Anterior cingulate cortex (tissue), 58 donors: ENCODE measurements around the gene RAB36.

ENCODE experiments used
- DNase-seq, 58 donors: peaks; one replicate each; lab custom pipeline; 2025; lab: John Stamatoyannopoulos, UW

The RAB36 gene, protein sequence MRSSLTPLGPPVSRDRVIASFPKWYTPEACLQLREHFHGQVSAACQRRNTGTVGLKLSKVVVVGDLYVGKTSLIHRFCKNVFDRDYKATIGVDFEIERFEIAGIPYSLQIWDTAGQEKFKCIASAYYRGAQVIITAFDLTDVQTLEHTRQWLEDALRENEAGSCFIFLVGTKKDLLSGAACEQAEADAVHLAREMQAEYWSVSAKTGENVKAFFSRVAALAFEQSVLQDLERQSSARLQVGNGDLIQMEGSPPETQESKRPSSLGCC

GRCh38 chr22:23144932-23145877, at the start of gene RAB36:
TSS of gene RAB36 (plus strand) at chr22:23145477. CDS start at chr22:23146617, 1,140 bp downstream.
- peak; percentile 55 to 100 (median 94) for DNase-seq

DNA sequence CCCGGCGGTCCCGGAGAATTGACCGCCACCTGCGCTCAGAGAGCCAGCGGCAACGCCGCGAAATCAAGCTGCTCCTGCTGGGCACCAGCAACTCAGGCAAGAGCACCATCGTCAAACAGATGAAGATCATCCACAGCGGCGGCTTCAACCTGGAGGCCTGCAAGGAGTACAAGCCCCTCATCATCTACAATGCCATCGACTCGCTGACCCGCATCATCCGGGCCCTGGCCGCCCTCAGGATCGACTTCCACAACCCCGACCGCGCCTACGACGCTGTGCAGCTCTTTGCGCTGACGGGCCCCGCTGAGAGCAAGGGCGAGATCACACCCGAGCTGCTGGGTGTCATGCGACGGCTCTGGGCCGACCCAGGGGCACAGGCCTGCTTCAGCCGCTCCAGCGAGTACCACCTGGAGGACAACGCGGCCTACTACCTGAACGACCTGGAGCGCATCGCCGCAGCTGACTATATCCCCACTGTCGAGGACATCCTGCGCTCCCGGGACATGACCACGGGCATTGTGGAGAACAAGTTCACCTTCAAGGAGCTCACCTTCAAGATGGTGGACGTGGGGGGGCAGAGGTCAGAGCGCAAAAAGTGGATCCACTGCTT, 49.4 kb upstream of the RAB36 start:
- DNase-seq, result no peak

DNA sequence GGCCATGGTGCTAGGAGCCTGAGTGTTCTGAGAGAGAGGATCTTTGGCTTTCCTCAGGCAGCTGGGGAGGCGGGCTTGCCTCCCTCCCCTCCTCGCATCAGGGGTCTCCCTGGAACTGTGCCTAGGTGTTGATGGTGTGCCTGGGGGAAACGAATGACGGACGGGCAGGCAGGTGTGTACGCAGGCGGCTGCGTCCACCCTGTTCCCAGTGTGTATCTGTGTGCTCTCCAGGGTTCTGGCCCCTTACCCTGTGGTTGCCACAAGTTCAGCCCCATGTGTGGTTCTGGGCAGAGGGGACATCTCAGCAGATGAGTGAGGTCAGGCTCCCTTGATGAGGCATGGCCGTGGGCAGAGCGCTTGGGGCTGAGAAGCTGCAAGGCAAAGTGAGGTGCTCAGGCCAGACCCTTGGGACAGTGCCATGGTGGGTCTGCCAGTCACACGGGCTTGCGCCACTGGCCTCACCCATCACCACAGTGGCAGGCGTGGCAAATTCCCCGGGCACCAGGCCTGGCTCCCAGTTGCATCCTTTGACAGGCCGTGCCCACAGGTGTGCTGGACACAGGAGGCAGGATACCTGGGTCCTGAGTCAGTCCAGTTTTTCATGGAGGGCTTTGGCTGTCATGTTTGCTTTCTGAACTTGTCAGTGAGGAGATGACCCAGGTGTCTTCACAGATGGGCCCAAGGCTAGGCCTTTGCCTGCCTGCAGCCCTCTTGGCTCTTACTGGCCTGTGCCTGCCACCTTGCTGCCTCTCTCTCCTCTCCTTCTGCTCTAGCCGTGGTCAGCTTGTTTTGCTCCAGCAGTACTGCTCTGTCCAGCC, 47.7 kb upstream of the RAB36 start:
- DNase-seq, result no peak

GRCh38 chr22:23098230-23098705, 47.0 kb upstream of the RAB36 start:
- peak in 4 of 58 donors; percentile 26 to 56 (median 44) for DNase-seq

GRCh38 chr22:23098718-23099530, 46.4 kb upstream of the RAB36 start:
- peak in 48 of 58 donors; percentile 10 to 88 (median 60) for DNase-seq

DNA sequence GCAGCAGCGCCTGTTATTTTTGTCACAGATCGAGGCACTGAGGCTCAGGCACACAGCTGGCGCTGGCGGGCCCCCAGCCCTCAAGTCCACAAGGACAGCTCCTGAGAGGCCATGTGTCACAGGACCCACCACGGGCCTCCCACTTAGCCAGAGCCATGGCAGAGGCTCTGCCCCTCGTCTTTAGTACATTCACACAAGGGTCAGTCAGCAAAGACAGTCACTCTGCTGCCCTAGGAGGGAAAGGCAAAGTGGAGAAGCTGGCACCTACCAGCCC, 45.8 kb upstream of the RAB36 start:
- no peak for DNase-seq

DNA sequence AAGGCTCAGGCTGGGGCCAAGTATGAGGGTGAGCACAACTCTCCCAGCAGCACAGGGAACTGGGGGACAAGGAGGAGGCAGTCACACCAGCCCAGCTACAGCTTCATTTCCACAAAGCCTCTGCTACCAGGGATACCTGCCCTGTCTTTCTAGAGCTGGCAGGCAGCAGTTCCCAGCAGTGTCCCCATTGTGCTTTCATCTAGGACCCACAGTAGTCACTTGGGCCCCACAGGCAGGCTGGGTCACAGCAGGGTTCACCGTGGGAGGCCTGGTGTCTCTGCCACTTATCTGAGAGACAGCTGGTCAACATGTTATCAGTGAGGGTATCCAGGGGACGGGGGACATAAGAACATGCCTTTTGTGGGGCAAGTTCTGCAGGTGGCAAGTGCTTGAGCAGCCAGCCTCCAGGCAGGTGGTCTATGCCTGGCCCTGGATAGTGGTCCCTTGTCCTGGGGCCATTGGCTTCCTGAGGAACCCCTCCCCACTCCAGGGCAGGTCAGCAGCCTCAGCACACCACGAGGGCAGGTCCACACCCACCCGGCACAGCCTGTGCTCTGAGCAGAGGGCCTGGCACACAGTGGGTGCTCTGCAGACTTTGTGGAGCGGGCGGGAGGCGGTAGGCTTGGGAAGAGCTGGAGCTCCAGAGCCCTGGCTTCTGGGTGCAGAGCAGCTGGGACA, 45.0 kb upstream of the RAB36 start:
- no peak for DNase-seq

DNA sequence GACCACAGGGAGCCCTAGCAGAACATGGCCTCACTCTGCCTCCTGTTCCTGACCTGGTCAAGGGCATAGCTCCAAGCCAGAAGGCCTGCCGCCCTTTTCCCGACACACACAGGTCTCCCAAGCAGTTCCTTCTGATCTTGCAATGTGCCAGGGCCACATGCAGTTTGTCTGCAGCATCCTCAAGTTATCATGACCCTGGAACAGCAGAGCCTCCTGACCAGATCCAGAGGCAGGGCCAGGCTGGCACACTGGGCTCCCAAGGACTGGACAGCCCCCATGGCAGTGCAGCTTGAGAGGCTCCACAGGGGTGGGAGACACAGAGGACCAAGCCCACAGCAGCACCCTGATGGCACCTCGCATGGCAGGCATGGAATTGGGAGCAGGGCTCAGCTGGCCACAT, 43.8 kb upstream of the RAB36 start:
- no peak for DNase-seq

- no peak for DNase-seq
Measured at GRCh38 chr22:23102002-23102655, 43.1 kb upstream of the RAB36 start.

DNA sequence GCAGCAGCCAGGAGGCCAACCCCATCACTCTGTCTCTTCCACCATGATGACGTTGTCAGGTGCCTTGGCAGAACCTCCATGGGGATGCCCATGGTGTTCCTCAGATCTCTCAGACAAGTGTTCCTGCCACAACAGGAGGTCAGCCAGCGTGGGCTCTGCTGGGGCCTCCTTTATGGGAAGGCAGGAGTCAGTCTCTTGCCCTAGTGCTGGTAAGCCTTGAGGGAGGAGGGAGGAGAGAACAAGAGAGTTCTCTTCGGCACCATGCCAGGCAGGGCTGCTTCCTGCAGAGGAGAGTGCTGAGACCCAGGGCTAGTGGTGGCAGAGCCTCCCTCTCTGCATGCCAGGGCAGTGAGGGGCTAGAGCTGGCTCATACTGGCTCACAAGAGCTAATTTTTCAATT, 42.5 kb upstream of the RAB36 start:
- DNase-seq, result peak in 10 of 58 donors; percentile 14 to 41 (median 30)

GRCh38 chr22:23103199-23103954, 41.9 kb upstream of the RAB36 start:
- DNase-seq, result peak in 10 of 58 donors; percentile 10 to 43 (median 32)

GRCh38 chr22:23104187-23104971, 40.9 kb upstream of the RAB36 start:
- peak in 2 of 58 donors; percentile 14 to 27 for DNase-seq

- DNase-seq, result no peak
Measured at GRCh38 chr22:23105304-23105703, 40.0 kb upstream of the RAB36 start.

- DNase-seq, result no peak
Measured at GRCh38 chr22:23105919-23106318, 39.4 kb upstream of the RAB36 start.

DNA sequence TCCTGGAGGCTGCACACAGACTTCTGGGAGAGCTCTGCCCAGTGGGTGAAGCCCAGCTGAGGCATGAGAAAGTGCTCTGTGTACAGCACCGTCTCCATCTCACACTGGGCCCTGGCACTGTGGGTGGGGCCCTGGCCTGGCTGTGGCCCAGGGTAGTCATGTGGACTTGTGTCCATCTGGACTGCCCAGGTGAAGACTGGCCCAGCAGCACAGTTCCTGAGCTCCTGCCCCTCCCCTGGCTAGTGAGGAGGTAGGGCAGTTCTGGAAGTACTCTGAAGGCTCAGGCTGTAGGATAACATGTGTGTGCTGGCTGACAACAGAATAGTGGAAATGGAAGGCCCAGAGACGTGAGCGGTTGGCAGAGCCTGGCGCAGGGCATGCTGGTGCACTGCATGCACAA, 38.9 kb upstream of the RAB36 start:
- peak in 1 of 58 donors; percentile 61 for DNase-seq

DNA sequence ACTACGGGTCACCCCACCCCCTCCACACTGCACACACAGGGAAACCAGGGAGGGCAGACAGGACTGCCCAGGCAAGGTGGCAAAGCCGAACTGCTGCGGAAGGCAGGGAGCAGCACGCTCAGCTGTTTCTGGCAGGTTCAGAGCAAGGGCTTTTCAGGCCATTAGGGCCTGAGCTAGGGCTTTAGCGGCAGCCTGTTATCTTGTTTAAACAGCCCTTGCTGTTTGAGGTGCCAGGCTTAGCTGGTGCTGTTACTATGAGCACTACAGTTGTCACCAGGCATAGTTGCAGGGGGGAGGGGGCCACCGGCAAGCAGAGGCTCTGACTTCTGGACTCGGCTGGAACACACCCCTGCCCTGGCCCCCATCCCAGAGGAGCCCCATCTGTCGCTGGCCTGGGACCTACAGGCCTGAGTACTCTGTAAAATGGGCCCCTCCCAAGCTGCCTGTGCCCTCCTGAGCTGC, 38.3 kb upstream of the RAB36 start:
- DNase-seq, result peak in 3 of 58 donors; percentile 18 to 38 (median 27)
